ENCODE measurements around the gene GNAI1. TPM values are rescaled to one million over a fixed set of nuclear protein-coding genes. Genes with fewer than 3 reads are reported as not detected.
"Not testable (repeated sequence)": the region's sequence is repeated elsewhere in the genome, so short reads cannot be mapped to it uniquely, and the experiment has no call there.

GNAI1 gene
- total RNA-seq, 1 donor from 2014 or later: 13.7 TPM

- ATAC-seq: no peak
- intact Hi-C loops (cut with micrococcal nuclease): no loop called here
These were observed 16.1 kb downstream of the GNAI1 start for GRCh38 chr7:80150611-80151273.

GRCh38 chr7:80151274-80151665 lies 16.6 kb downstream of the GNAI1 start:
- DNase-seq: no peak
- intact Hi-C loops (cut with micrococcal nuclease): no loop called here
- ATAC-seq: no peak

More at GRCh38 chr7:80150611-80151273, 16.1 kb downstream of the GNAI1 start:
- no peak for DNase-seq

GRCh38 chr7:80153446-80153845 lies 18.8 kb downstream of the GNAI1 start:
- no peak for ATAC-seq
- no peak for DNase-seq
- intact Hi-C loops (cut with micrococcal nuclease): no loop called here

GRCh38 chr7:80154656-80155333 lies 20.2 kb downstream of the GNAI1 start:
- intact Hi-C loops (cut with micrococcal nuclease): no loop called here
- DNase-seq: no peak
- no peak for ATAC-seq

GRCh38 chr7:80155374-80155773 lies 20.7 kb downstream of the GNAI1 start:
- ATAC-seq (no peak), DNase-seq (no peak)
- intact Hi-C loops (cut with micrococcal nuclease): no loop called here

GRCh38 chr7:80157770-80158169 lies 23.1 kb downstream of the GNAI1 start:
- intact Hi-C loops (cut with micrococcal nuclease); ATAC-seq; DNase-seq: not testable (repeated sequence)

GRCh38 chr7:80159802-80160201 lies 25.2 kb downstream of the GNAI1 start:
- intact Hi-C loops (cut with micrococcal nuclease): no loop called here
- ATAC-seq: no peak
- no peak for DNase-seq

- ATAC-seq (no peak), DNase-seq (no peak)
- intact Hi-C loops (cut with micrococcal nuclease): no loop called here
These were observed 26.8 kb downstream of the GNAI1 start for GRCh38 chr7:80161466-80161865.

GRCh38 chr7:80165177-80165576 lies 30.5 kb downstream of the GNAI1 start:
- ATAC-seq (no peak), DNase-seq (no peak)
- intact Hi-C loops (cut with micrococcal nuclease): no loop called here

- ATAC-seq: no peak
- no peak for DNase-seq
- intact Hi-C loops (cut with micrococcal nuclease): no loop called here
These were observed 35.8 kb downstream of the GNAI1 start for GRCh38 chr7:80170445-80170844.

GRCh38 chr7:80172387-80172786 lies 37.8 kb downstream of the GNAI1 start:
- no peak for DNase-seq
- no peak for ATAC-seq
- intact Hi-C loops (cut with micrococcal nuclease): no loop called here

GRCh38 chr7:80175744-80176143 lies 41.1 kb downstream of the GNAI1 start:
- DNase-seq (no peak), ATAC-seq (no peak)
- intact Hi-C loops (cut with micrococcal nuclease): no loop called here

GRCh38 chr7:80181411-80181810 lies 46.8 kb downstream of the GNAI1 start:
- intact Hi-C loops (cut with micrococcal nuclease): no loop called here
- ATAC-seq (no peak), DNase-seq (no peak)

- ATAC-seq (no peak), DNase-seq (no peak)
- intact Hi-C loops (cut with micrococcal nuclease): no loop called here
These were observed 48.1 kb downstream of the GNAI1 start for GRCh38 chr7:80182630-80183276.

GRCh38 chr7:80183351-80183750 lies 48.7 kb downstream of the GNAI1 start:
- intact Hi-C loops (cut with micrococcal nuclease): no loop called here
- no peak for ATAC-seq
- no peak for DNase-seq

GRCh38 chr7:80183900-80184685 lies 49.5 kb downstream of the GNAI1 start:
- DNase-seq: no peak
- no peak for ATAC-seq
- intact Hi-C loops (cut with micrococcal nuclease): no loop called here

GRCh38 chr7:80184693-80185092 lies 50.1 kb downstream of the GNAI1 start:
- no peak for DNase-seq
- no peak for ATAC-seq
- intact Hi-C loops (cut with micrococcal nuclease): no loop called here

- intact Hi-C loops (cut with micrococcal nuclease): no loop called here
- ATAC-seq (no peak), DNase-seq (no peak)
These were observed 50.9 kb downstream of the GNAI1 start for GRCh38 chr7:80185571-80185970.

- DNase-seq (no peak), ATAC-seq (no peak)
- intact Hi-C loops (cut with micrococcal nuclease): no loop called here
These were observed 52.1 kb downstream of the GNAI1 start for GRCh38 chr7:80186721-80187120.

- intact Hi-C loops (cut with micrococcal nuclease): no loop called here
- ATAC-seq (no peak), DNase-seq (no peak)
These were observed 52.6 kb downstream of the GNAI1 start for GRCh38 chr7:80187279-80187678.

Data from left ventricle myocardium superior (tissue), 1 donor.